ENCODE measurements around the gene PCK1. TPM values are rescaled to one million over a fixed set of nuclear protein-coding genes. Genes with fewer than 3 reads are reported as not detected.

PCK1 gene
- total RNA-seq, 1 donor = not detected

GRCh38 chr20:57578476-57579165 is 17.7 kb downstream of the PCK1 start:
- Histone ChIP-seq H3K4me3 (ENCODE audit: insufficient read depth, low read length) (no peak overlapping the region), H3K27me3 (ENCODE audit: insufficient read depth, low read length) (peaks cover 39% of the 10 kb centered on the region), H3K27ac (ENCODE audit: low read depth, low read length) (no peak overlapping the region), H3K4me2 (ENCODE audit: insufficient read depth, low read length) (no peak overlapping the region), H3K36me3 (ENCODE audit: insufficient read depth, low read length) (no peaks in the 10 kb centered on the region), H4K20me1 (ENCODE audit: insufficient read depth, low read length) (no peaks in the 10 kb centered on the region), H3K4me1 (ENCODE audit: insufficient read depth, low read length) (peaks cover 7% of the 10 kb centered on the region), H3K9me3 (ENCODE audit: low read depth, low read length) (no peaks in the 10 kb centered on the region), H3K79me2 (ENCODE audit: insufficient read depth, low read length) (no peaks in the 10 kb centered on the region), H2AFZ (ENCODE audit: low read length) (no peak overlapping the region)
- TF ChIP-seq CTCF (IDR thresholded peaks at IDR 0.05; ENCODE audit: extremely low read depth, low read depth, low read length) = no peak
- DNase-seq (ENCODE audit: insufficient read length, low spot score, missing footprints) = peak; percentile 64

GRCh38 chr20:57579331-57579897 is 18.5 kb downstream of the PCK1 start:
- TF ChIP-seq CTCF (IDR thresholded peaks at IDR 0.05; ENCODE audit: extremely low read depth, low read depth, low read length) = no peak
- H4K20me1 ChIP-seq (ENCODE audit: insufficient read depth, low read length) = no peaks in the 10 kb centered on the region
- peaks cover 40% of the 10 kb centered on the region for H3K27me3 ChIP-seq (ENCODE audit: insufficient read depth, low read length)

GRCh38 chr20:57579898-57580447 is 19.1 kb downstream of the PCK1 start:
- Histone ChIP-seq H3K27ac (ENCODE audit: low read depth, low read length) (no peak overlapping the region), H3K4me1 (ENCODE audit: insufficient read depth, low read length) (peaks cover 7% of the 10 kb centered on the region), H4K20me1 (ENCODE audit: insufficient read depth, low read length) (no peaks in the 10 kb centered on the region), H3K27me3 (ENCODE audit: insufficient read depth, low read length) (peaks cover 40% of the 10 kb centered on the region), H2AFZ (ENCODE audit: low read length) (no peak overlapping the region), H3K79me2 (ENCODE audit: insufficient read depth, low read length) (no peaks in the 10 kb centered on the region), H3K36me3 (ENCODE audit: insufficient read depth, low read length) (no peaks in the 10 kb centered on the region), H3K4me2 (ENCODE audit: insufficient read depth, low read length) (no peak overlapping the region), H3K9me3 (ENCODE audit: low read depth, low read length) (peaks cover 2% of the 10 kb centered on the region), H3K4me3 (ENCODE audit: insufficient read depth, low read length) (no peak overlapping the region)
- TF ChIP-seq CTCF (IDR thresholded peaks at IDR 0.05; ENCODE audit: extremely low read depth, low read depth, low read length) = no peak
- peak; percentile 48 for DNase-seq (ENCODE audit: insufficient read length, low spot score, missing footprints)

More at GRCh38 chr20:57579331-57579897, 18.5 kb downstream of the PCK1 start:
- peak; percentile 65 for DNase-seq (ENCODE audit: insufficient read length, low spot score, missing footprints)
- Histone ChIP-seq H3K27ac (ENCODE audit: low read depth, low read length) (no peak overlapping the region), H3K4me2 (ENCODE audit: insufficient read depth, low read length) (no peak overlapping the region), H3K4me3 (ENCODE audit: insufficient read depth, low read length) (no peak overlapping the region), H3K36me3 (ENCODE audit: insufficient read depth, low read length) (no peaks in the 10 kb centered on the region), H3K9me3 (ENCODE audit: low read depth, low read length) (peaks cover 2% of the 10 kb centered on the region), H3K79me2 (ENCODE audit: insufficient read depth, low read length) (no peaks in the 10 kb centered on the region), H2AFZ (ENCODE audit: low read length) (no peak overlapping the region), H3K4me1 (ENCODE audit: insufficient read depth, low read length) (peaks cover 7% of the 10 kb centered on the region)
